Ovary (tissue), 9 donors: ENCODE measurements around the gene SZRD1. TPM values are rescaled to one million over a fixed set of nuclear protein-coding genes. Genes with fewer than 3 reads are reported as not detected.
A peak's percentile ranks its signal among the peaks of the same experiment; 100 is the strongest.

Source experiments
- DNase-seq, 5 donors: peaks; one replicate each; pipeline ENCODE4 v3.0.0-alpha.2; 2019 to 2020
- H3K27ac ChIP-seq, 2 donors: fragments of 200-600 bp; one replicate each; pipeline versions ENCODE4 v1.5.1 to v1.8.0; 2019 to 2022
- H3K27me3 ChIP-seq: fragments of 200-600 bp; one replicate; pipeline ENCODE4 v1.8.0; 2022
- H3K36me3 ChIP-seq: fragments of 200-600 bp; sonication (generic); one replicate; pipeline ENCODE4 v1.5.1; 2019
- H3K4me1 ChIP-seq: one replicate; pipeline ENCODE4 v1.8.1; 2013; ENCODE audit warnings: mild to moderate bottlenecking, moderate library complexity; ENCODE audit not compliant: insufficient read depth
- H3K4me3 ChIP-seq: fragments of 200-600 bp; sonication (generic); one replicate; pipeline ENCODE4 v1.5.1; 2017
- H3K9me3 ChIP-seq, 2 donors: fragments of 200-600 bp in 1 of 2; sonication (generic) in 1 of 2; one replicate each; pipeline versions ENCODE4 v1.5.1 to v1.8.1; 2013 to 2019; ENCODE audit warnings: mild to moderate bottlenecking in 1 of 2, moderate library complexity in 1 of 2
- CTCF ChIP-seq, 3 donors: fragments of 450-650 bp in 2 of 3; fragments of 200-600 bp in 1 of 3; IDR thresholded peaks; one replicate each; pipeline versions ENCODE4 v1.5.1 to v1.8.0; 2016 to 2022; ENCODE audit warnings: antibody characterized with exemption in 3 of 3, mild to moderate bottlenecking in 1 of 3
- EP300 ChIP-seq: sonication (generic); formaldehyde crosslinking; IDR thresholded peaks from one replicate; pipeline ENCODE4 v1.6.1; 2017; ENCODE audit warnings: antibody characterized with exemption
- POLR2A ChIP-seq: fragments of 450-650 bp; IDR thresholded peaks from one replicate; pipeline ENCODE4 v1.6.1; 2017; ENCODE audit warnings: antibody characterized with exemption, mild to moderate bottlenecking, moderate library complexity
- WGBS, 3 donors: extraction: QIAGEN DNeasy Blood & Tissue Kit in 1 of 3; methylation state at CpG; one replicate each; pipeline versions ENCODE4 v1.1.5 to v1.1.7; 2013 to 2017; 5-methylcytosine and 5-hydroxymethylcytosine counted together
- intact Hi-C, 4 donors: fragments of 100-400 bp; cut with DNase I; formaldehyde crosslinking; loops; one replicate each; pipeline versions ENCODE4 v1.11.0 to v1.15.1; 2022 to 2023
- polyA plus RNA-seq, 2 donors: library from polyadenylated mRNA; stranded (reverse); fragments of 200-250 nt in 1 of 2; fragments of 350-450 nt in 1 of 2; fragmentation: Illumina TruSeq in 1 of 2; extraction: RNeasy Lipid Tissue Mini Kit (QIAGEN cat#74804) in 1 of 2; gene quantifications; one replicate each; pipeline ENCODE4 v1.2.3, GENCODE V29; 2013 to 2014
- total RNA-seq, 7 donors: library from RNA; depleted of rRNA in 2 of 7; stranded (reverse); fragments of >200 nt in 2 of 7; fragmentation: NEBNext Ultra II Directional in 3 of 7; extraction: Animal tissue kit (Norgen Biotek cat#: 25700) in 3 of 7; gene quantifications; one replicate each; pipeline versions ENCODE4 v1.1.0 to v1.2.4, GENCODE V29; 2016 to 2023
- donor health status: DM: no; HTN: no; CAD: no; lungs with moderate emphysema.
- donor health status: DM: no; HTN: no; CAD: no.
- donor health status: Bipolar disorder and iron deficiency.
- donor health status: DM: yes; HTN: yes; CAD: no.
- donor health status: DM: no; HTN: no; CAD: no.
- donor health status: DM: yes; HTN: yes; CAD: no.

The SZRD1 gene
- total and polyA plus RNA-seq, 9 donors: 45.3 to 152 (median 120) TPM

DNA sequence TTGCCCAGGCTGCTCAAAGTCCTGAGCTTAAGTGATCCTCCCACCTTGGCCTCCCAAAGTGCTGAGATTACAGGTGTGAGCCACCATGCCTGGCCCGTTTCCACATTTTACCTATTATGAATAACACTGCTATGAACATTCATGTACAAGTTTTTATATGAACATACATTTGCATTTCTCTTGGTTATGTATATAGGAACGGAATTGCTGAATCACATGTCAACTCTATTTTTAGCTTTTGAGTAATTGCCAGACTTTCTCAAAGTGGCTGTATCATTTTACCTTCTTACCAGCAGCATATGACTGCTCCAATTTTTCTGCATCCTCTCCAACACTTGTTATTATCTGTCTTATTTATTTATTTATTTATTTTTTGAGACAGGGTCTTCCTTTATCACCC lies 67.5 kb downstream of the SZRD1 start:
- no peak overlapping the region for H3K27ac ChIP-seq
- no peaks in the 10 kb centered on the region for H3K9me3 ChIP-seq
- intact Hi-C loops: no loop called here
- 55 to 70% (median 62%) methylated on average over 2 of the region's 2 CpGs for WGBS, 3 donors
- no peaks in the 10 kb centered on the region for H3K27me3 ChIP-seq
- H3K36me3 ChIP-seq: no peaks in the 10 kb centered on the region
- no peaks in the 10 kb centered on the region for H3K4me1 ChIP-seq
- TF ChIP-seq CTCF (IDR thresholded peaks at IDR 0.05): no peak
- TF ChIP-seq EP300: no peak
- no peak for TF ChIP-seq POLR2A
- H3K4me3 ChIP-seq: no peak overlapping the region
- no peak for DNase-seq

DNA sequence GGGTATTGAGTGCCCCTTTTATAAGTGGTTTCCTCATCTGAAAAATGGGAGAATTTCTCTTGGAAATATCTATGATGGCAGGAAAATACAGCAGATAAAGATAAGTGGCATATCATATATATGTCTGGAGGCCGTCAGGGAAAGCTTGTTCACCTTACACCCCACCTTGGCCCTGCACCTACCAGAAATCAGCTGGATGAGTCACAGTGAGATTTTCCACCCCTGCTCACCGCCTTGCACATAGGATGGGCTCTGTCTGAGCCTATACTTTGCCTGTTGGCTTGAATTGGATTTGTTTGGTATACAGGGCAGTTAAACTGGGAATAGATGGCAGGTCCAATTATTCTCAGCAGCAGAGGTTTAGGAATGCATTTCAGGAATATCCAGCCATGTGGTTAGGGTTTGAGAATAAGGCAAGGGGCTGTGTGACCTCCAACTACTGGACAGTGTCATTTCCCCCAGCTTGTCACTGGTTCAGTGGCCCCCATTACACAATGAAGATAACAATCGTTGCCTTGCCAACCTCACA lies 70.0 kb downstream of the SZRD1 start, which contains the start of gene SPATA21:
Gene SPATA21 (minus strand): TSS at position 479 of the 529 bp plus-strand sequence. CDS start 6,053 bp downstream, outside the sequence.
- intact Hi-C loops: no loop called here
- no peak for TF ChIP-seq EP300
- no peak for TF ChIP-seq CTCF (IDR thresholded peaks at IDR 0.05)
- TF ChIP-seq POLR2A: no peak
- Histone ChIP-seq H3K36me3 (no peaks in the 10 kb centered on the region), H3K9me3 (no peaks in the 10 kb centered on the region), H3K27me3 (no peaks in the 10 kb centered on the region), H3K4me1 (peaks cover 2% of the 10 kb centered on the region), H3K27ac (no peak within 1 kb of the TSS), H3K4me3 (no peak within 1 kb of the TSS)
- 67 to 76% (median 73%) methylated on average over 3 of the region's 3 CpGs for WGBS, 3 donors
- DNase-seq: no peak

DNA sequence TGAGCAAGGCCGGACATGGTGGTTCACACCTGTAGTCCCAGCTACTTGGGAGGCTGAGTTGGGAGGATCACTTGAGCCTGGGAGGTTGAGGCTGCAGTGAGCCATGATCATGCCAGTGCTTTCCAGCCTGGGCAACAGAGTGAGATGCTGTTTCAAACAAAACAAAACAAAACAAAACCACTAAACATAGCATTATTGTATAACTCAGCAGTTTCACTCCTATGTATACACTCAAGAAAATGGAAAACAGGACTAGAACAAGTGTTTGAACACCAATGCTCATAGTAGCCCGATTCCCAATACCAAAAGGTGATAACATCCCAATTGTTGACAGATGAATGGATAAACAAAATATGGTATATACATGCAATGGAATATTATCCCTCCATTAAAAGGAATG lies 71.5 kb downstream of the SZRD1 start:
- intact Hi-C loops: no loop called here

DNA sequence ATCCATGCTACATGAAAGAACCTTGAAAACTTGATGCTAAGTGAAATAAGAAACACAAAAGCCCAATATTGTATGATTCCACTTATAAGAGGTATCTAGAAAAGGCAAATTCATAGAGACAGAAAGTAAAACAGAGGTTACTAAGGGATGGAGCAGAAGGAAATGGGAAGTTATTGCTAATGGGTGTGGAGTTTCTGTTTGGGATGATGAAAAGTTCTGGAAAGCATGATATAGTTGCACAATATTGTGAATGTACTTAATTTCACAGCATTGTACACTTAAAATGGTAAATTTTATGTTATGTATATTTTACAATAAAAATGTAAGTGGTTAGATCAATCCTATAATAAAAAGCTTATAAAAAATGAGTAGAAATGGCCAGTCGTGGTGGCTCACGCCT lies 71.9 kb downstream of the SZRD1 start:
- no peak overlapping the region for H3K27ac ChIP-seq
- no peaks in the 10 kb centered on the region for H3K9me3 ChIP-seq
- H3K36me3 ChIP-seq: no peaks in the 10 kb centered on the region
- no peak overlapping the region for H3K4me3 ChIP-seq
- H3K4me1 ChIP-seq: peaks cover 2% of the 10 kb centered on the region
- intact Hi-C loops: no loop called here
- WGBS, 3 donors: 73 to 89% (median 76%) methylated on average over 2 of the region's 2 CpGs
- TF ChIP-seq EP300 (no peak), CTCF (IDR thresholded peaks at IDR 0.05) (no peak), POLR2A (no peak)
- DNase-seq: no peak
- H3K27me3 ChIP-seq: no peaks in the 10 kb centered on the region

More for the DNA sequence above, 71.5 kb downstream of the SZRD1 start:
- H3K27me3 ChIP-seq: no peaks in the 10 kb centered on the region
- 85 to 96% (median 93%) methylated on average over 2 of the region's 2 CpGs for WGBS, 3 donors
- no peak overlapping the region for H3K4me3 ChIP-seq
- H3K27ac ChIP-seq: no peak overlapping the region
- peaks cover 2% of the 10 kb centered on the region for H3K4me1 ChIP-seq
- no peak for DNase-seq
- no peaks in the 10 kb centered on the region for H3K36me3 ChIP-seq
- no peaks in the 10 kb centered on the region for H3K9me3 ChIP-seq
- TF ChIP-seq POLR2A: no peak

- Histone ChIP-seq H3K27ac (peak overlapping the region in 1 of 2 donors; percentile 65), H3K4me3 (peak overlapping the region; percentile 67), H3K4me1 (peaks cover 2% of the 10 kb centered on the region), H3K9me3 (no peaks in the 10 kb centered on the region), H3K27me3 (no peaks in the 10 kb centered on the region), H3K36me3 (no peaks in the 10 kb centered on the region)
- DNase-seq: no peak
- intact Hi-C loops: loop anchor here in 1 of 4 donors (10.0 kb wide), 1 partner anchor 55 kb away; no protein-coding TSS in a partner anchor
- 45 to 48% (median 48%) methylated on average over 7 of the region's 7 CpGs for WGBS, 3 donors
- TF ChIP-seq EP300: no peak
- no peak for TF ChIP-seq POLR2A
- no peak for TF ChIP-seq CTCF (IDR thresholded peaks at IDR 0.05)
Measured at GRCh38 chr1:16440131-16440469, 73.1 kb downstream of the SZRD1 start.
